Stimulated activated CD8-positive, alpha-beta memory T cell treated with anti-CD3 and anti-CD28 coated beads, Interleukin-12 subunit alpha, Interleukin-12 subunit beta, amount 100 ng/mL, for 4 hours (primary cell): ENCODE data around the gene DMAC2.
A peak's percentile ranks its signal among the peaks of the same experiment; 100 is the strongest.
"Not testable (repeated sequence)": the region's sequence is repeated elsewhere in the genome, so short reads cannot be mapped to it uniquely, and the experiment has no call there.

Source experiments
- DNase-seq: peaks from one replicate; pipeline ENCODE4 v3.0.0-alpha.2; 2020; ENCODE audit warnings: low read depth

The DMAC2 gene

DNA sequence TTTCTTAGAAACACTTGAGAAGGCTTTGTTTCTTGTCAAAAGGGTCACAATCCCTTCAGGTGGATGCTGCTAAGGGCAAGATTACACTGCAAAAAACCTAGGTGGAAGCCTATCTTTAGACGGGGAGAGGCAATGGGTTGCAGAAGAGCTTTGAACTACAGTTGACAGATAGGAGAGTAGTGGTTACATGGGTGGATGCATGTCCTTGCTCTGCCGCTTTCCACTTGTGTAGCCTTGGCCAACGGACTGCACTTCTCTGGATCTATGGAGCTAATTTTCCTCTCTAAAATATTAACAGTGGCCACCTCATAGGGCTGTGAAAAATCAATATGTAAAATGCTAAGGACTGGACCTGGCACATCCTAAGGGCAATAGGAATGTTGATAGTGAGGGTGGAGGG lies 41.1 kb downstream of the DMAC2 start:
- DNase-seq = no peak

GRCh38 chr19:41398050-41398418 lies 41.7 kb downstream of the DMAC2 start:
- no peak for DNase-seq

- DNase-seq = peak; percentile 99
These were observed 42.3 kb downstream of the DMAC2 start, which contains the start of the genes BCKDHA and EXOSC5 for GRCh38 chr19:41397086-41398049. Gene BCKDHA (plus strand): TSS chr19:41397818. CDS start chr19:41397828, 10 bp downstream. Gene EXOSC5 (minus strand): TSS chr19:41397359. CDS start chr19:41397328, 31 bp downstream.

- DNase-seq = no peak
These were observed 44.4 kb downstream of the DMAC2 start for GRCh38 chr19:41395355-41395754.

GRCh38 chr19:41392775-41393174 lies 46.9 kb downstream of the DMAC2 start:
- no peak for DNase-seq

GRCh38 chr19:41391618-41392017 lies 48.1 kb downstream of the DMAC2 start:
- DNase-seq = no peak

GRCh38 chr19:41386442-41386841 lies 53.3 kb downstream of the DMAC2 start:
- DNase-seq = no peak

GRCh38 chr19:41384351-41384750 lies 55.4 kb downstream of the DMAC2 start:
- no peak for DNase-seq

GRCh38 chr19:41381536-41381935 lies 58.2 kb downstream of the DMAC2 start:
- not testable (repeated sequence) for DNase-seq
